ENCODE data around the gene TMEM42. TPM values are rescaled to one million over a fixed set of nuclear protein-coding genes. Genes with fewer than 3 reads are reported as not detected.

Gene TMEM42
- total RNA-seq, 1 donor from 2014 or later, result 16.1 TPM

DNA sequence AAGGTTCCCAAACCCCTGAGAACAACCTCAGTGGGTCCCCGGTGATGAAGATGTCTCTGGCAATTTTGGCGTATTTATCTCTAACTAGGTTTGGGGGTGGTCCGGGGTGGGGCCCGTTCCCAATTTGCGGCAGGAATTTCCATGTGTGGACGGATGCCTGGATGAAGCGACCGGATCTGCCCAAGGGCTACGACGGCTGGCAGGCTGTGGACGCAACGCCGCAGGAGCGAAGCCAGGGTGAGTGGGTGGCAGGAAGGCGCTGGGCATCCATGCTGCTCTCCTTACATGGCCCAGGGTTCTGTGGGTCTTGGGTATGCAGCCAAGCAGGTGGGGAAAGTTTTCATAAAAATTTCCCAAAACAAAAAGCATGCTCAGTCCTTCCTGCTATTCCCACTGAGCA, 42.0 kb downstream of the TMEM42 start:
- H3K27me3 Mint-ChIP-seq, result peaks cover 16% of the 10 kb centered on the region
- H3K4me1 Mint-ChIP-seq (ENCODE audit: unreplicated experiment), result peaks cover 16% of the 10 kb centered on the region
- no peak for TF ChIP-seq CTCF (conservative IDR thresholded peaks at IDR 0.05)

DNA sequence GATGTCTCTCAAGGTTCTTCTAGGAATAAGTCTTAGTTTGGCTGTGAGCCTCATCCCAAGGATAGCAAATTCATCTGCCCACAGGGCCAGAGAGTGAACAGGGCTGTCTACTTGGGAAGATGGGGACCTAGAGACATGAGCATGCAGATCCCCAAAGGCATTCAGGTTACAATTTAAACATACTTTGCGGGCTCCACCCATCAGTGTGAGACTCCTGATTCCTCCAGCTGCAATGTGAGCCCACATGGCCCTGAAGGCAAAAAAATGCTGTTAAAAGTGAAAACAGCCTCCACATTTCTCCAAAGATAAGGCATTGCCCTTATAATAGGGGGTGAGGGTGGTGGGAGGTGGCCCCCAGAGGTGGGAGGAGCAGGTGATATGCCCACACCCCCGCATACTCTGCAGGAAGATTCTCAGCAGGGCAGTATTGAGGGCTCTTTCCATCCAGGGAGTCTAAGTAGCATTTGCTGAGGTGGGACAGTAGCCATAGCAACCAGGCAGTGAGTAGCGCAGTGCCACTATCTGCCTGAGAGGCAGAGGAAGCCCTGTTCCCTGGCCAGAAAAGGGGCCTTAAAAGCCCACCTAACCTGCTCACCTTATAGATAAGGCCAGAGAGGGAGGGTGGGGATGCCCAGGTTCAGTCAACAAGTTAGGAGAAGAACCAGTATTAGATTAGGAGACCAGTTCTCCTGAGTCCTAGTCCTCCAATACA, 43.9 kb downstream of the TMEM42 start:
- Mint-ChIP-seq H3K36me3 (no peaks in the 10 kb centered on the region), H3K4me3 (no peak overlapping the region), H3K4me1 (ENCODE audit: unreplicated experiment) (peaks cover 5% of the 10 kb centered on the region), H3K9me3 (no peaks in the 10 kb centered on the region), H3K27me3 (peaks cover 10% of the 10 kb centered on the region), H3K27ac (no peak overlapping the region)
- no peak for TF ChIP-seq CTCF (conservative IDR thresholded peaks at IDR 0.05)
- DNase-seq (ENCODE audit: extremely low spot score, unreplicated experiment), result no peak

More for the DNA sequence above, 42.0 kb downstream of the TMEM42 start:
- no peaks in the 10 kb centered on the region for H3K36me3 Mint-ChIP-seq
- H3K9me3 Mint-ChIP-seq, result no peaks in the 10 kb centered on the region
- H3K4me3 Mint-ChIP-seq, result no peak overlapping the region
- no peak for DNase-seq (ENCODE audit: extremely low spot score, unreplicated experiment)
- no peak overlapping the region for H3K27ac Mint-ChIP-seq

GRCh38 chr3:44906997-44907396, 45.3 kb downstream of the TMEM42 start:
- no peak for TF ChIP-seq CTCF (conservative IDR thresholded peaks at IDR 0.05)
- no peak overlapping the region for H3K27ac Mint-ChIP-seq
- peaks cover 6% of the 10 kb centered on the region for H3K9me3 Mint-ChIP-seq
- no peak overlapping the region for H3K4me3 Mint-ChIP-seq
- no peaks in the 10 kb centered on the region for H3K36me3 Mint-ChIP-seq
- H3K4me1 Mint-ChIP-seq (ENCODE audit: unreplicated experiment), result peaks cover 5% of the 10 kb centered on the region
- H3K27me3 Mint-ChIP-seq, result peaks cover 10% of the 10 kb centered on the region
- no peak for DNase-seq (ENCODE audit: extremely low spot score, unreplicated experiment)

GRCh38 chr3:44907612-44908011, 45.9 kb downstream of the TMEM42 start:
- no peaks in the 10 kb centered on the region for H3K36me3 Mint-ChIP-seq
- H3K27me3 Mint-ChIP-seq, result peaks cover 10% of the 10 kb centered on the region
- H3K4me1 Mint-ChIP-seq (ENCODE audit: unreplicated experiment), result peaks cover 3% of the 10 kb centered on the region
- no peak for DNase-seq (ENCODE audit: extremely low spot score, unreplicated experiment)
- TF ChIP-seq CTCF (conservative IDR thresholded peaks at IDR 0.05), result no peak
- H3K9me3 Mint-ChIP-seq, result peaks cover 6% of the 10 kb centered on the region
- no peak overlapping the region for H3K27ac Mint-ChIP-seq
- H3K4me3 Mint-ChIP-seq, result no peak overlapping the region

DNA sequence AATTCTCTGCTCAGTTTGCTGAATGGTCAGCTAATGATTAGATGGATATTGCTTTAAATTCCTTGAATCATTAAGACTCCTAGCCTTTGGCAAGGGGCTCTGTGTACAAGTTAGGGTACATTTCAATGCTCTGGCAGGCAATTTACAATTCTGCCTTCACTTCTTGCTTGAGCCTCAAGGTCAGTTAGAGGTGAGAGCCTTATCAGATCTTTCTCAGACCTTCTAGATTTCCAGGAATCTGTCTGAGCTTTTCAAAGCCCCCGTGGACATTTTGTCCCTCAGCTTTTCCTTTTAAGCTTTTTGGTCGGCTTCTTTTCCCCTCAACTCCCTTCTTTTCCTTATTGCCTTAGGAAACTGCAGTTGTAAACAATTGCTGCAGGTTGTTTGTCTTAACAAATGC, 47.4 kb downstream of the TMEM42 start:
- H3K4me3 Mint-ChIP-seq, result no peak overlapping the region
- H3K4me1 Mint-ChIP-seq (ENCODE audit: unreplicated experiment), result peaks cover 5% of the 10 kb centered on the region
- peaks cover 6% of the 10 kb centered on the region for H3K9me3 Mint-ChIP-seq
- H3K36me3 Mint-ChIP-seq, result no peaks in the 10 kb centered on the region
- no peak for DNase-seq (ENCODE audit: extremely low spot score, unreplicated experiment)
- H3K27me3 Mint-ChIP-seq, result peaks cover 10% of the 10 kb centered on the region
- no peak overlapping the region for H3K27ac Mint-ChIP-seq
- TF ChIP-seq CTCF (conservative IDR thresholded peaks at IDR 0.05), result no peak

Data from type B pancreatic cell (in vitro differentiated cells).